GM15510 (cell line): Measurements from ENCODE around the gene MAD1L1.

ENCODE experiments used
- POLR2A ChIP-seq: IDR thresholded peaks from 3 replicates; pipeline ENCODE4 v1.6.1; 2011; ENCODE audit warnings: borderline replicate concordance; ENCODE audit not compliant: insufficient read length; ENCODE audit errors: extremely low read depth

Gene MAD1L1

DNA sequence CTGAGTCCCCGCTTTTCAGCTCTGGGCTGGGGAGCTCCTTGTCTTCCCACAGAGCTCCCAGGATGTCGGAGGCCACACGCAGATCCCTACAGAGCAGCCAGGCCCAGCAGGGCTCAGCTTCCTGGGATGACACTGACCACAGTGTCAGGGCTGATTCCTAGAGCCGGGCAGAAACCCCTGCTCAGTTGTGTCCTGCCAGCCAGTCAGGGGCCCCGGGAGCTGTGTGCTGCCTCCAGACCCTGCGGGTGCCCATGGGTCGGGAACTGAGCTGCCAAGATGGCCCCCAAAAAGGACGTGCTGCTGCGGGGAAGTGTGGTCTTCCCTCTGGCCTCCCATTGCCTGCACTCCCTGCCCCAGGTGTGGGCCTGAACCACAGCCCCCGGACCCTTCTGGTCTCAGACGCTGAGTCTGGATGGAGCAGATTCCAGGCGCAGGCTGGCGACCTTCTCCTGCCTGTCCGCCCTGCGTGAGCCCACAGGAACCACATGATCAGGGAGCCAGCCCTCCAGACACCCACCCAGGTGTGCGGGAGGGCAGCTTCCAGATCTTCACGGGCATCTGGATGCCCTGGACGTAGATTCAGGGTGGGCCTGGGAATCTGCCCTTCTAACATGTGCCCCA lies 217.4 kb downstream of the MAD1L1 start:
- TF ChIP-seq POLR2A, result no peak

DNA sequence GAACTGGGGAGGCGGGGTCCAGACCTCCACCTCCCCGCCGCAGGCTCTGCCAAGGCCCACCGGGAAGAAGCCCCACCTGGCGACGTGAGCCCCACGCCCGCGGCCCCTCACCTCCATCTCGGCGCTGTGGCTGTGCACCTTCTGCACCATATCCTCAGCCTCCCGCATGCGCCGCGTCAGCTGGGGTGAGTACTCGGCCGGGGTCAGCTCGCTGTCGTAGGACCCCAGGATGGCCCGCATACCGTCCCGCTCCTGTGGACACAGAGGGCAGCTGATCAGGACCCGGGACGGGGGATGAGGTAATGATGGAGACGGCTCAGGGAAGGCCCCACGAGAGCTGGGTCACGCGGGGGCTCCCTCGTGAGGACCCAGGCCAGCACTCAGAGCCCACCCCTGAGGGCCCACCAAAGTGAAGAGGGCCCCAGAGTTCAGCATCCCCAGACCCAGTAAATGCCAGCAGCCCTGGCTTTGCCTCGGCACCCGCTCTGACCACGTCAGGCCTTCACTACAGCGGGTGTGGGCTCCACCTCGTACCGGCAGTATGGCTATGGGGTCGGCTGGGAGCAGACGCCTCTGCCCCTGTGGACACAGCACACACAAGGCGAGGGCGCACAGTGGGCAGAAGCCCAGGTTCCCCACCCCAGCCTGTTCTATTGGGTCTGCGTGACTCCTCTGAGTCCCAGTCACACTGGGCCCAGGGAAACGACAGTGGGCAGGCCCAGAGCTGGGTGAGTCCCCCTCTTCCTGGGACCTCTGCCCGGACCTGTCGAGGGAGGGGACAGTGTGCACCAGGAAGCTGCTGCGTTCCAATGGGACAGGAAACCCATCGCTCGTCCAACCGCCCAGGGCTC lies 218.1 kb downstream of the MAD1L1 start:
- TF ChIP-seq POLR2A, result no peak

DNA sequence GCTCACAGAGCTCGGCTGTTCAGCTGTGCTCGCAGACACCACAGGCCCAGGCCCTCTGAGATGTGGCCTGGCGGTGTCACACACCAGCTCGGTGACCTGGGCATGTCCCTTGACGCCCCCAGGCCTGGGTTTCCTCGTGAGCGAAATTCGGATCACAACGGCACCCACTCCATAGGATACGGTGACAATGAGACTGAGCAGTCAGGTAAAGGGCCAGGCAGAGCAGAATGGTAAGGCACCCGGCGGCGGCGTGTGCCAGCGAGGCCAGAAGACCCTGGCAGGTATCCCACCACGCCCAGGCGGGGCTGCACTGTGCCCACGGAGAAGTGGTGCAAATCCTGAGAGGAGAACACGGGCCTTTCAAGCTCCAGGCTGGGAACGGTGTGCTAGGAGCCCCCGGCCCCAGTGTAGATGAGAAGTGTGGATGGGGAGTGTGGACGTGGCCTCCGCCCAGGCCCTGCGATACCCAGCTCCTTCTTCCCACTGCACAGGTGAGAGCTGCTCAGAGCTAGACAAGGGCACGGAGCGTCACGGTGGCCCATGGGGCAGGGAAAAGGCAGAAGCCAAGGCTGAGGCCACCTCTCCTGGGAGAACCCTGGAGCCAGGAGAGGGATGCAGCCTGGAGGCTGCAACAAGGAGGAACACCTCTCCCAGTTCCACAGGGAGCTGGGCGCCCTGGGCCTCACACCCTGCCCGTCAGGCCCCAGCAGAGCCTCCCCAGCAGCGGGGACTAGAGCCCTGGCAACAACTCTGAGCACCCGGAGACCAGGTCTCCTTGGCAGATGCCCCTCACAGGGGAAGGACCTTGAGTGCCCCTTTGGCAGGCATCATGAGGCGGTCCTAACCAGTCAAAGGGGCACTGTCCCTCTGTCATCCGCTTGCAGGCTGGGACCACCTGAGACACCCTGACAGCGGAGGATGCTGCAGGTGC lies 219.1 kb downstream of the MAD1L1 start:
- no peak for TF ChIP-seq POLR2A

DNA sequence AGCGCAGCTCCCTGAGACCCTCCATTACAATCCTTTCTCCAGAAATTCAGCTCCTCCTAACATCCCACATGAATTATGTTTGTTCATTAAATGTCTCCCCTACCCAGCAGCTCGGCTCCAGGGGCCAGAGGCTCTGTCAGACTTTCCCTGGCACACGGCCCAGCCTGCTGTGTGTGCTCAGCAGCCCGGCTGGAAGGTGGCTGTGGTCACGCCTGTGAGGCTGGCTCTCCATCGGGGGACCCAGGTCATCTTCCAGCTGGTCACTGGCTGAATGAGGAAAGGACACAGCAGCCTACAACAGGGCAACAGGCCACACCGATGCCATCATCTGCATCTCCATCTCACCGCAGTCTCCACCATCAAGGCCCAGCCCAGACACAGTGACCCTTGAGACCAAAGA lies 219.8 kb downstream of the MAD1L1 start:
- TF ChIP-seq POLR2A, result no peak

DNA sequence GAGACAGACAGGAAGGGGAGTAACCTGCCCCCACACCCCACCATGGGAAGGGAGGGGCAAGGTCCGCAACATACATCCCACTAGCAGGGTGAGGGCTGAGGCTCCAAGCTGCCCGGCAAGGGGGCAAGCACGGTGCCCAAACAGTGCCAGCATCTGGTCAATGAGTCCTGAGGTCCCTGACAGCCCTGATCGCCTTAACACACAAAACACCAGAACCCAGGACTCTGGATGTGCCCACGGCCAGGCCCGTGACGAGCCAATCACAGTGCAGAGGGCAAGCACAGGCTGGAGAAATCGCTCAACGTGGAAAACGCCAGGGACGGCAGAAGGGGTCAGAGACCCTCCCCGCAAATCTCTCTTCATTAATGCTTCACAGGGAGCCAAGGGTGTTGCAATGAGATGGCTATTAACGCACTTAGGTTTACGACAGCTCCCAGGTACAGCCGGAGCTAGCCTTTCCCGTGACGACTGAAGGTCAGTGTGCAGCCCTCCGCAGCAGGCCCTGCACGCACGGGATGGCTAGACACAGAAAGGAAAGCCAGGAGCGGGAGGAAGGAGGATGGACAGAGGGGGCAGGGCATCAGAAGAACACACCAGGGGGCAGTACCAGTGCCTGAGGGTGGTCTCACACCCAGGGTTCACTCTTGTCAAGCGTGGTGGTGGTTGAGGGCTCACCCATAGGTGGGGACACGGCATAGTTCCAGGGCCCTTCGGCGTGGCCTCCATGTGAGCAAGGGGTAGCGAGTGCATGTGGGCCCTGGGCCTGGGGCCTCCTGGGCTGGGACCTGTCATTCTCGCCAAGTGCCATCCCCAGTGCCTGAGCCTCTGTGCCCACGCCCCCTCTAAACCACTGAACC lies 220.5 kb downstream of the MAD1L1 start:
- no peak for TF ChIP-seq POLR2A

DNA sequence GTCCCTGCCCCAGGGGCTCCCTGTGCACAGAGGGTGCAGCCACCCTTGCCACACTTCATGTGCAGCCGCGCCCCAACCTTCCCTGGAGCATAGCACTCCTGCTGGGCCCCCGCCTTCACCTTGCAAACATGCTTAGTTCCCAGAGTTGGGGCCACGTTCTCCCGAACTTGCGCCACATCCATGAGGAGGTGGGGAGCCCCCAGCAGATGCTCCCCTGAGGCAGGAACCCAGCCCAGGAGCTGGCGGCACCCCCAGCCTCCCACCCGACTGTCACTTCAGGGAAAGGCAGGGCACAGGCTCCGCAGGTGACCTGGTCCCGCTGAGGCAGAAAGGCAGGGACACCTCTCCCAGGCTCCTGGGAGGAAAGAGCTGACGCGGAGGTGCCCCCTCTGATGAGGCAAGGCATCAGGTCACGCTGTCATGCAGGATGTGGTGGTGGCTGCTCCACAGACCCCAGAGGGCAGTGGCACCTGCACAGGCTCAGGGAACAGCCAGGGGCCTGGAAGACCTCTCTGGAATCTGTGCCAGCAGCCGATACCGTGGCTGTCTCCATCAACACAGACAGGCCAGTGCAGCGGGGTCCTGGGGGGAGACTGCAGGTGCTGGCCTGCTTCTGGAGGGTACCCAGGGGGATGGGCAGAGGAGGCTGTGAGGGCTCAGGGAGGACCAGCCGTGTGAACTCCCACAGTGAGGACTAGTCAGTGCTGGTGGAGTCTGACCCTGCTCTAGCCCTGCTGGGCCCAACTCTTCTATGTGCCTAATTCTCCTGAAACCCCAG lies 221.3 kb downstream of the MAD1L1 start:
- TF ChIP-seq POLR2A, result no peak

DNA sequence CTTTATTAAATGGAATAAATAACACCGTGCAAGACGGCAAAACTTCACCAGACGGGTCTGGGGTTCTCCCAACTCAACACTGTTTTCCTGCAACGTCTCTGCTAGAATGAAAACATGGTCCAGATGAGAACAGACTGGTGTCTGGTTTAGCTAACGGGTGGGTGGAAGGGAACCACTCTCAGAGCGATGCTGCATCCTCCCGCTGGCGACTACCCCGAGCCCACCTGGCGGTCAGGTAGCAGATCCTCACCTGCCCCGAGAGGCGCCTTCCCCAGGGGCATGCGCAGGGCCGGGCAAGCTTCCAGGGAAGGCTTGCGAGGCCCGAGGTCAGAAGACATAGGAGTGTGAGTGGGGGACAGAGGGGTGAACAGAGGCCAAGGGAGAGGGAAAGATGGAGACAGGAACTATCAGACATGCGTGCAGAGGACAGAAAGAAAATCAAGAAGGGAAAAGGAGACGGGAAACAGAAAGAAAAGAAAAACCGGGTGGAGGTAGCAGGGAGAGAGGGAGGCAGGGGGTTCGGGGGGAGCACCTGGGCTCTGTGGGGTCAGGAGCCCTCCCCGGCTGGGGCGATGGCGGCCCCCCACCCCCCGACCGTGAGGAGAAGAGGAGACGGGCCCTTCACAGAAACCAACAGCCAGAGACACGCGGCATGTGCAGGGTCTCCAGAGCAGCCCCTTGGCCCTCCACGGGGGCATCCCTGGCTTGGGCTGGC lies 222.0 kb downstream of the MAD1L1 start:
- TF ChIP-seq POLR2A, result no peak

DNA sequence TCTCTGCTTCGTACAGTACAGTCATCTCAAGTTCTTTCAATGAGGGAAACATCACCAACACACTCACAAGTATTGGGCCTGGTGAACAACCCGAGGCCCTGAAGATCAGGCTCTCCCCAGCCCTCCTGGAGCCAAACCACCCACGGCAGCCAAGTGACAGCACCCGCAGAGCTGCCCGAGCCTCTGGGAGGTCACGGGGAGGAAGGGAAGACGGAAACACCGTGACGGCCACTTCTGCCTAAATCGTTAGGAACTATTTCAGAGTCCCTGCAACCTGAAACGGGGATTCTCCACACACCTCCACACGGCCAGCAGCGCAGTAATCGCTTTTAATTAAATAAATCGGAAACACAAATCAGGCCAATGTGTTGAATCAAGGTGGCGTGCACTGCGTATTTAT lies 222.6 kb downstream of the MAD1L1 start:
- TF ChIP-seq POLR2A, result no peak

DNA sequence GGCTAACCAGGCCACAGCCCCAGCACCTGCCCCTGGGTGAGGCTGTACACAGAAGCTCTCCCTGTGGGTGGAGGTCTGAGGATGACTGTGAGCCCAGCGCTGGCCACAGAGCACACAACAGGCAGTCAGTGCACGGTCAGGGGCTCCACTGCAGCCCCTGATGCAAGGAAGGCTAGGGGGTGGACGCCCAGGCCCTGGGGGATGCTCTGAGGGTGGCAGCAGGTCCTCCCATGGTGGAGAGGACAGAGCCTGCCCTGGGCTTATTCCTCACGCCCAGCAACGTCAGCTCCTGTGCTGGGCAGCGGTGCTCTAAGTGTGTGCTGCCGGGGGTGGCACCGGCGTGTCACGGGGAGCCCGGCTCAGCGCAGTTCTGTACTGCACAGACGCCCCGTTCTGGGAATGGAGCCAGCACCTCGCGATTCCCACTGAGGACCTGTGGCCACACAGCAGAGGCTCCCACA lies 223.2 kb downstream of the MAD1L1 start:
- TF ChIP-seq POLR2A, result no peak

DNA sequence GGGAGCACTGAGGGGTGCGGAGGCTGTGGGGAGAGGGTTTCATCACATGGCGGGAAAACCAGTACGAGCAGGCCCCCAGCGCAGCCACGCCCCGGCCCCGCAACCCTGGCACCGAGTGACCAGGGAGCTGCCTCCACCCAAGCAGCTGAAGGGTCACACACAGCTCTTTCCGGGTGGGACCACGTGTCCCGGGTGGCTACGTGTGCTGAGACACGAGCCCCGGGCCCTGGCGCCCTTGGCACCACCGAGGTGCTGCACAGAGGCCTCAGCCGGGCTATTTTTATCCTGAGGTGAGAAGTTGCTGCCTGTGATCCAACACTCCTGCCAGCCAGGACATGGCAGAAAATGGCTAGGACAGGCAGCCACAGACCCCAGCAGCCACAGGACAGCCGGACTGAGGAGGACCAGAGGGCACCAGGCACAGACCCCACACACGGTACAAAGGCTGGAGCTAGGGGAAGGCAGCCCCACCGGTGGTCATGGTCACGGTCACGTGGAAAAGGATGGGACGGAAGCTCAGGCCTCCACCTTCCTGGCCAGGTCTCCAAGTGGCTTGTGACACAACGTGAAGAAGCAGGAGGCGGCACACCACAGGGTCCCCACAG lies 223.7 kb downstream of the MAD1L1 start:
- no peak for TF ChIP-seq POLR2A

DNA sequence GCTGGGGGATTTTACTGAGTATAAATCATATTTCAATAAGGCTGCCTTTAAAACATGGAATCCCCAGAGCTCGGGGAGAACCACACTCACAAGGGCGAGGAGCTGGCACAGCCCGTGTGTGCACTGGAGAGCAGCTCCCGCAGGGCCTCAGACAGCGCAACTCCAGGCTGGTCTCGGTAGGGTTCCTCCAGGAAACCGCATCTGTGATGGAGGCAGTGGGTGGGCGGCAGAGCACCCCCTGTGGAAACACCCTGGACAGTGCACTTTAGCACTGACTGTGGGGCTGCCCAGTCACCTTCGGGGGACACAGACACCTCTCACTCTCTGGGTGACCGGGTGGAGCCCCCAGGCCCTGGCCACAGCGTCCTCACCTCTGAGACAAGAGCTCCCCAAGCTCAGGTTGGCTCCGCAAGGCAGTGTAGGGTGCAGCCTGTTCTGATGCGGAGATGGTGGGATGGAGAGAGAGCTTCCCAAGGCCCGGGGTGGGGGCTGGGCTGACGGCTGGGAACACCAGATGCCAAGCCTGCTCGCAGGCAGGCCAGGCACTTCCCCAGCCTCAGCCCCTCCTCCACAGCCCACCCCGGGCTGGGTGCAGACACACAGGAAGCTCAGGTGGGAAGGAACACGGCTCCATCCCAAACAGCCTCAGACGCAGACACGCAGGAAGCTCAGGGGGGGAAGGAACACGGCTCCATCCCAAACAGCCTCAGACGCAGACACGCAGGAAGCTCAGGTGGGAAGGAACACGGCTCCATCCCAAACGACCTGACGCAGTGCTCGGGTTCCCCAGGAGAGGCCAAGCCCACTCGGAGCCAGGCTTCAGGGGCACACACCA lies 224.4 kb downstream of the MAD1L1 start:
- no peak for TF ChIP-seq POLR2A

DNA sequence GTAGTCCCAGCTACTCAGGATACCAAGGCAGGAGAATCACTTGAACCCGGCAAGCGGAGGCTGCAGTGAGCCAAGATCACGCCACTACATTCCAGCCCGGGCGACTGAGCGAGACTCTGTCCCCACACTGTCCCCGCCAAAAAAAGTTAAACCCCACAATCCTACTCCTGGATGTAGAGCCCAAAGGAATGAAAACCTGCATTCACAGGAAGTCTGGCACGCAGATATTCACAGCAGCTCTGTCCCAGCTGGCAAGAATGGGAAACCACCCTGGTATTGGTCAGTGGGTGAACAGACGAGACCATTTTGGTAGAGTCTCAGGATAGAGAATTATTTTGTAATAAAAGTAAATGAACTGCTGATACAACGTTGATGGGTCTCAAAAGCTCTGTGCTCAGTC lies 225.2 kb downstream of the MAD1L1 start:
- TF ChIP-seq POLR2A, result no peak
